ENCODE results near the gene SURF1.
"Not testable (repeated sequence)": the region's sequence is repeated elsewhere in the genome, so short reads cannot be mapped to it uniquely, and the experiment has no call there.

The SURF1 gene

DNA sequence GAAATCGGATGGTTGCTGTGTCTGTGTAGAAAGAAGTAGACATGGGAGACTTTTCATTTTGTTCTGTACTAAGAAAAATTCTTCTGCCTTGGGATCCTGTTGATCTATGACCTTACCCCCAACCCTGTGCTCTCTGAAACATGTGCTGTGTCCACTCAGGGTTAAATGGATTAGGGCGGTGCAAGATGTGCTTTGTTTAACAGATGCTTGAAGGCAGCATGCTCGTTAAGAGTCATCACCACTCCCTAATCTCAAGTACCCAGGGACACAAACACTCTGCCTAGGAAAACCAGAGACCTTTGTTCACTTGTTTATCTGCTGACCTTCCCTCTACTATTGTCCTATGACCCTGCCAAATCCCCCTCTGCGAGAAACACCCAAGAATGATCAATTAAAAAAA lies 35.2 kb upstream of the SURF1 start:
- not testable (repeated sequence) for H3K4me1 Mint-ChIP-seq, H3K27ac Mint-ChIP-seq
- peaks cover 31% of the 10 kb centered on the region for H3K27me3 Mint-ChIP-seq

DNA sequence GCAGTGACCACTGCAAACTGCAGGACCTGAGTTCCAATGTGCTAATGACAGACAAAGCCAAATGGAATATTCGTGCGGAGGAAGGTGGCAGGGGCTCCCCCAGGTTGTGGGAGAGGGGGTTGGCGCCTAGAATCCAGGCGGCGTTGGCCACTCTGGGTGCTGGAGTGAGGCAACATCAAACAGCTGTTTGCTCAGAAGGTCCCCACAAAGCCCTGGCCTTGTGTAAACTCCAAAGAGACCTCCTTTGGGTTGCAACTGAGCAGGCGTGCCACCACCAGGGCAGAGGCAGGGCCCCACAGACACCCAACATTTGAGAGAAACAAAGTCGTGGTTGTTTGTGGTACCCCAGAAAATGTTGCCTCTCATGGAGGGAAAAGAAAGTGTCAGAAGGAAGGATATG lies 34.4 kb upstream of the SURF1 start:
- Mint-ChIP-seq H3K27me3 (peaks cover 30% of the 10 kb centered on the region), H3K4me1 (no peaks in the 10 kb centered on the region), H3K9me3 (no peaks in the 10 kb centered on the region), H3K36me3 (no peaks in the 10 kb centered on the region), H3K4me3 (no peak overlapping the region), H3K27ac (no peak overlapping the region)
- DNase-seq = no peak
- CTCF ChIA-PET = no interaction called here

More for the DNA sequence above, 35.2 kb upstream of the SURF1 start:
- H3K36me3 Mint-ChIP-seq, H3K4me3 Mint-ChIP-seq, CTCF ChIA-PET, H3K9me3 Mint-ChIP-seq, DNase-seq: not testable (repeated sequence)

DNA sequence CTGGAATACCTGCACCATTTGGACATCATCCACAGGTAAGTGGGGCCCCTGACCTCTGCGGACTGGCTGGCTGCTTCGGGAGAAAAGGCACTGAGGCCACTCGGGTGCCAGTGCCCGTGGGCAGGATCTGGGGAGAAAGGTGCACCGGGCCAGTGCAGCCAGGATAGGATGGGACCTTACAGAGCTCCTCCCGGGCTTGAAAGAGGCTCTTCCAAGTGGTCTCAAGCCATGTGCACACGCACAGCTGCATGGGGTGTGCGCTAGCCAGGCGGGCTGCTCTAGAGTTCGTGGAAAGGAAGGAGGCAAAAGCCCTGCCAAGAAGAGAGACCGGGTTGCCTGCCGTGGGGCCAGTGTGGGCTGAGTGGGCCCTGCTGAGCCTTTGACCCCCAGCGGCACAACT lies 33.3 kb upstream of the SURF1 start:
- CTCF ChIA-PET = no interaction called here

DNA sequence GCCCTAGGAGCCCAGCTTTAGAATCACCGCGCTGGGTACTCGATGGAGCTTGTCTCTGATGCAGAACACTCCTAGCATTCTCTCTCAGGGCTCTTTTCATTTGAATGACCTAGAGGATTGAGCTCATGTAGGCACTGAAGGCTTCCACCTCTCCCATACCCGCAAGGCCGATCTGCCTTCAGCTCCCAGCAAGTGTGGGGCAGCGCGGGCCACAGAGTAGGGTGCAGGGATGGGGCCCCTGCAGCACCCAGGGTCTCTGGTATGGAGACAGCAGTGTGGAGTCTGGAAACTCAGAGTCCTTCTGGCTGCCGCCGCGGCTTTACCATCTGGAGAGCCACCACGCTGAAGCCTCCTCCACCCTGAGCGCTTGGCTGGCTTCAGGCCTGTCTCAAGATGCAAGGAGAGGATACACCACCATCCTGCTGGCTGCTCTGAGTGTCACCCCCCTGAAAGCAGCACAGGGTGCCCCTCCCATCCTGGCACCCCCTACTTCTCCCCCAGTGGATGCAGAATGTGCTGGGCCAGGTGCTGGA lies 32.8 kb upstream of the SURF1 start:
- no peak for DNase-seq
- Mint-ChIP-seq H3K9me3 (no peaks in the 10 kb centered on the region), H3K4me3 (no peak overlapping the region), H3K4me1 (no peaks in the 10 kb centered on the region), H3K27me3 (peaks cover 15% of the 10 kb centered on the region), H3K27ac (no peak overlapping the region), H3K36me3 (no peaks in the 10 kb centered on the region)
- CTCF ChIA-PET = no interaction called here

More for the DNA sequence above, 33.3 kb upstream of the SURF1 start:
- Mint-ChIP-seq H3K36me3 (no peaks in the 10 kb centered on the region), H3K27me3 (peaks cover 18% of the 10 kb centered on the region), H3K4me3 (no peak overlapping the region), H3K27ac (no peak overlapping the region), H3K9me3 (no peaks in the 10 kb centered on the region), H3K4me1 (no peaks in the 10 kb centered on the region)
- no peak for DNase-seq

DNA sequence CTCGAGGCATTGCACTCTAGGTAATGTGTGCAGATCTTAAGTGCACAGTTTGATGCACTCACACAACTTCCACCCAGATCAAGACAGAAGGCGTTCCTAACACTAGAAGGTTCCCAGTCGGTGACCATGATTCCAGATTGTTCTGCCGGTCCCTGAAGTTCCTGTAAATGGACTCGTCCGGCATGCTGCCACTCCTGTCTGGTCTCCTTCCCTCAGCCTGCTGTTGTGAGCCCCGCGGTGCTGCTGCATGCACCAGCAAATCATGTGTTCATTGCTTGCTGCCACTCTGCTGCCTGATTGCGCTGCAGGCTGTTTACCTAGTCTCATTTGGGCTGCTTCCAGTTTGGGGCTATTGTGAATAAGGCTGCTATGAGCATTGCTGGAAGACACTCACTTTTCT lies 31.4 kb upstream of the SURF1 start:
- Mint-ChIP-seq H3K27ac (no peak overlapping the region), H3K9me3 (no peaks in the 10 kb centered on the region), H3K4me3 (no peak overlapping the region), H3K4me1 (no peaks in the 10 kb centered on the region), H3K36me3 (no peaks in the 10 kb centered on the region), H3K27me3 (peaks cover 6% of the 10 kb centered on the region)
- no peak for DNase-seq
- CTCF ChIA-PET = interaction anchor here (1.2 kb wide), 1 partner anchor 10 kb away, joined by 4 read pairs; no protein-coding TSS in a partner anchor

DNA sequence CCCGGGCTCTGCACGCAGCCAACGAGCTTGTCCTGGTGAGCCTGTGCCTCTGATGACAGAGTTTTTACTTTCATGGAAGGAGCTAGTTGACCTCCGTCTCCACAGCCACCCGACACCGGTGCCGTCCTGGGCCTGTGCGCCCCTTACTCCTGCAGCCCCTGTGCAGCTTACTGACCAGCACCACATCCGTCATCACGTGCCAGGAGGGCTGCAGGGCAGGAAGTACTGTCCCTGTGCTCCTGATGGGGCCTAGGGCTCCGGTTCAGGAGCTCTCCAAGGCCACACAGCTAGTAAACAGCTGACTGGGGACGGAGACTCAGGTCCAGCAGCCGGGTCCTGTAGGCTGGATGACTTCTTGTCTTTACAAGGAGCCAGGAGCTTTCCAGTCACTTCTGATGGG lies 30.1 kb upstream of the SURF1 start:
- Mint-ChIP-seq H3K4me3 (no peak overlapping the region), H3K4me1 (no peaks in the 10 kb centered on the region), H3K9me3 (no peaks in the 10 kb centered on the region), H3K27ac (no peak overlapping the region), H3K36me3 (no peaks in the 10 kb centered on the region), H3K27me3 (peaks cover 6% of the 10 kb centered on the region)
- CTCF ChIA-PET = interaction anchor here (1.2 kb wide), 1 partner anchor 11 kb away, joined by 4 read pairs; no protein-coding TSS in a partner anchor
- DNase-seq = no peak

DNA sequence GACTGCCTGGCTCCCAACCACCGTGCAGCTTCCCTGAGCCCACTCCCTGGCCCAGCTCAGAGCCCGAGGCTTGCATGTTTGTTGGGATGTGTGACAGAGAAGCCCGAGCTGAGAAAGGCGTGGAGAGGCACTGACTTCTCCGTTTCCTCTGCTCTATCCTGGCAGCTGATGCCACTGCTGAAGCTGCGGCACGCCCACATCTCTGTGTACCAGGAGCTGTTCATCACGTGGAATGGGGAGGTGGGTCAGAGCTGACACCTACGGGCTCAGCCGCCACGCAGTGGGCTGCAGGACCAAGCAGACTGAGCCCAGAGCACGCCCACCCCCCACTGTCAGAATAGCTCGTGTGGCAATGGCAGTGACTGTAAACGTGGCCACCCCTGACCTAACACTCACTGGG lies 29.2 kb upstream of the SURF1 start:
- CTCF ChIA-PET = interaction anchor here (0.6 kb wide), 1 partner anchor 19 kb away, joined by 3 read pairs; no protein-coding TSS in a partner anchor
- Mint-ChIP-seq H3K9me3 (no peaks in the 10 kb centered on the region), H3K36me3 (no peaks in the 10 kb centered on the region), H3K27me3 (peaks cover 6% of the 10 kb centered on the region), H3K4me3 (no peak overlapping the region), H3K4me1 (no peaks in the 10 kb centered on the region), H3K27ac (no peak overlapping the region)
- no peak for DNase-seq

DNA sequence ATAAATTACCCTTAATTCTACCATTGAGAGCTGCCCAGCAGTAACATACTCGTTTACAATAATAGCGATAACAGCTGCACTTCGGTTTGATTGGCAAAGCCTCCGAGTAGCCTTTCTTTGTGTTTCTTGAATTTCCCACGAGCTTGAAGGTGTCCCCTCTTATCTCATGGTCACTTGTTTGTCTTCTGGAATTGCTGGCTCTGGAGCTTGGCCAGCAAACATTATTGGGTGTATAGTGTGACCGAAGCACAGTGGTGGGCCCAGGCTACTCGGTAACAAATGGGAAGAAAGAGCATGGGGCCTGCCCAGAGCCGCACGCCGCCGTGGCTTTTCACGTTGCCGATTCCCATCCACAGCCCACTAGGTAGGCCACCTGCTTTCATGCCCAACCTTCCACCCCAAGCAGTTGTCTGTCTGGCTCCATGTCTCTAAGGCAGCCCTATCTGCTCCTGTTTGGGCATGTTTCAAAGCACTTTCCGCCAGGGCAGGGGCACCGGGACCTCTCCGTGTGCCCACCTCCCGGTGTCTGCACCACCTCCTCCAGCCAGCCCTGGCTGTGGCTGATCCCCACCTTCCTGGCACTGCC lies 28.5 kb upstream of the SURF1 start:
- Mint-ChIP-seq H3K4me1 (no peaks in the 10 kb centered on the region), H3K36me3 (no peaks in the 10 kb centered on the region), H3K4me3 (no peak overlapping the region), H3K27ac (no peak overlapping the region), H3K9me3 (no peaks in the 10 kb centered on the region), H3K27me3 (peaks cover 6% of the 10 kb centered on the region)
- no peak for DNase-seq
- CTCF ChIA-PET = interaction anchor here (0.6 kb wide), 1 partner anchor 20 kb away, joined by 3 read pairs; no protein-coding TSS in a partner anchor

DNA sequence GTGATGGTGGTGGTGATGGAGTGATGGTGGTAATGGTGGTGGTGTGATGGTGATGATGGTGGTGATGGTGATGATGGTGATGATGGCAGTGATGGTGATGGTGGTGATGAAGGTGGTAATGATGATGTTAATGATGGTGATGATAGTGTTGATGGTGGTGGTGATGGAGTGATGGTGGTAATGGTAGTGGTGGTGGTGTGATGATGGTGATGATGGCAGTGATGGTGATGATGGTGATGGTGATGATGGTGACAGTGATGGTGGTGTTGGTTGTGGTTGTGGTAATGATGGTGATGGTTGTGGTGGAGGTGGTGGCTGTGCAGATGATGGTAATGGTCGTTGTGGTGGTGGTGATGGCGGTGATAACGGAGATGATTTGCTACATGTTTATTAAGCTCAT lies 27.2 kb upstream of the SURF1 start:
- Mint-ChIP-seq H3K4me3 (no peak overlapping the region), H3K4me1 (no peaks in the 10 kb centered on the region), H3K27me3 (peaks cover 1% of the 10 kb centered on the region), H3K27ac (no peak overlapping the region), H3K9me3 (no peaks in the 10 kb centered on the region), H3K36me3 (no peaks in the 10 kb centered on the region)
- CTCF ChIA-PET = no interaction called here
- DNase-seq = no peak

DNA sequence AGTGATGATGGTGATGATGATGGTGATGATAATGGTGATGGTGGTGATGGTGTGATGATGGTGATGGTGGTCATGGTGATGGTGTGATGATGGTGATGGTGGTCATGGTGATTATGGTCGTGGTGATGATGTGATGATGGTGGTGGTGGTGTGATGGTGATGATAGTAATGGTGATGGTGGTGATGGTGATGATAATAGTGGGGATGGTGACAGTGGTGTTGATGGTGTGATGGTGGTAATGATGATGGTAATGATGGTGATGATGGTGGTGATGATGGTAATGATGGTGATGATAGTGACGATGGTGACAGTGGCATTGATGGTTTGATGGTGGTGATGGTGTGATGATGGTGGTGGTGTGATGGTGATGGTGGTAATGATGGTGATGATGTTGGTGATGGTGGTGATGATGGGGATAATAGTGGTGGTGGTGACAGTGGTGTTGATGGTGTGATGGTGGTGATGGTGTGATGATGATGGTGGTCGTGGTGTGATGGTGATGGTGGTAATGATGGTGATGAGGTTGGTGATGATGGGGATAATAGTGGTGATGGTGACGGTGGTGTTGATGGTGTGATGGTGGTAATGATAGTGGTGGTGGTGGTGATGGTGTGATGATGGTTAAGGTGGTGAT lies 26.3 kb upstream of the SURF1 start:
- Mint-ChIP-seq H3K36me3 (no peaks in the 10 kb centered on the region), H3K9me3 (no peaks in the 10 kb centered on the region), H3K4me3 (no peak overlapping the region), H3K4me1 (no peaks in the 10 kb centered on the region), H3K27me3 (peaks cover 9% of the 10 kb centered on the region), H3K27ac (no peak overlapping the region)
- CTCF ChIA-PET = no interaction called here
- DNase-seq = no peak

DNA sequence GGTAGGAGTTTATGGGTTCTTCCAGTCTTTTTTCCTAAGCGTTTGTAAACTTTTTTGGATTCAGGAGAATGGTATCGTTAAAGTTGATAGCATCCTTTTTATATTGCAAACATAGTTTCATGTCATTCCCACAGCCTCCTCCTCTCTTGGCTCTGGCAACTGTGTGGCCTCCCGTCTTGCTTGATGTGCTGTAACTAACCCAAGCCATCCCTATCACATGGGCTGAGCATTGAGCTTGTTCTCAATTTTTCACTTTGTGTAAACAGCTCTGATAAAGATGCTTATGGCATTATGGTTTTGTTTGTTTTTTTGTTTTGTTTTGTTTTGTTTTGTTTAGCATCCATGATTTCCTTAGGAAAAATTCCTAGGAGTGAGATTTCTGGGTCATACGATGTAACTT lies 24.4 kb upstream of the SURF1 start:
- peaks cover 15% of the 10 kb centered on the region for H3K27me3 Mint-ChIP-seq
- H3K9me3 Mint-ChIP-seq = no peaks in the 10 kb centered on the region
- H3K4me1 Mint-ChIP-seq = peaks cover 6% of the 10 kb centered on the region
- CTCF ChIA-PET = no interaction called here
- H3K27ac Mint-ChIP-seq = no peak overlapping the region
- no peak overlapping the region for H3K4me3 Mint-ChIP-seq
- DNase-seq = no peak
- no peaks in the 10 kb centered on the region for H3K36me3 Mint-ChIP-seq

DNA sequence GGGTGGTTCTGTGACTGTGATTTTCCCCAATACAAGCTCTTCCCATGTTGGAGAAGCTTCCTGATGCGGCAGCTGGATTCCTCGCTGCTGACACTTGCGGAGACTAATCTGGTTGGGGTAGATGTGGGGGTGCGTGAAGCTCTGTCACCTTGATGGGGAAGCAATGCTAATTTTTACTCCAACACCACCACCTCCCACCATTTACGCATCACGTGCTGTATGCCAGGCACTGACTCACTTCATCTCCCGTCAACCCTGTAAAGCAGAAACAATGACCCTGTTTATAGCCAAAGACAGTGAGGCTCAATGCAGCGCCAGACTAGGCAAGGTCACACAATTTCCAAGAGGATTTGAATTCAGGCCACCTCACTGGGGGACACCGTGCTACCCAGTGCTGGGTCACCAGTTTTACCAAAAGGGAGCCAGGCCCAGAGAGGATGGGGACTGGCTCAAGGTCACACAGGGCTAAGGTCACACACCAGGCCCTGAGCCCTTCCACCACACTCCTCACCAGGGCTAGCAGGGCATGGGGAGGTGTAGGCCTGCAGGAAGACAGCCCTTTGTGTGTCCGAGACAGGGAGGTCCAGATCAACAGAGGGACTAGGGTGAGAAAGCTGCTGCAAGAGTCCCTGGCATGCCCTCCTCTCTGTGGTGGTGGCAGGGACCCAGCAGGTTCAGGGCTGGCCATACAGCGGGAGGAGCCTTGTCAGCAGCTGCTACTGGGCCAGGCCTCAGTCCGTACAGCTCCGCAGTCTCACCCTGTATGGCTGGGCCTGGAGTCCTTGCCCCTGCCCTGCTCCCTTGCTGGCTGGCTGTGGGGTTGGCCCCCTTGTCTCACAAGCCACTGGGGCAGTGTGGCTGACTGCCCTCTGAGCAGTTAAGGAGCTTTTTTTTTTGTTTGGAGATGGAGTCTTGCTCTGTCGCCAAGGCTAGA lies 23.1 kb upstream of the SURF1 start:
- Mint-ChIP-seq H3K9me3 (no peaks in the 10 kb centered on the region), H3K4me3 (no peak overlapping the region), H3K36me3 (peaks cover 7% of the 10 kb centered on the region), H3K4me1 (peaks cover 12% of the 10 kb centered on the region), H3K27me3 (peaks cover 15% of the 10 kb centered on the region), H3K27ac (no peak overlapping the region)
- no peak for DNase-seq
- CTCF ChIA-PET = interaction anchor here (1.2 kb wide), 1 partner anchor 22 kb away, joined by 5 read pairs; the partner anchor contains the start of genes SURF1 and SURF2

DNA sequence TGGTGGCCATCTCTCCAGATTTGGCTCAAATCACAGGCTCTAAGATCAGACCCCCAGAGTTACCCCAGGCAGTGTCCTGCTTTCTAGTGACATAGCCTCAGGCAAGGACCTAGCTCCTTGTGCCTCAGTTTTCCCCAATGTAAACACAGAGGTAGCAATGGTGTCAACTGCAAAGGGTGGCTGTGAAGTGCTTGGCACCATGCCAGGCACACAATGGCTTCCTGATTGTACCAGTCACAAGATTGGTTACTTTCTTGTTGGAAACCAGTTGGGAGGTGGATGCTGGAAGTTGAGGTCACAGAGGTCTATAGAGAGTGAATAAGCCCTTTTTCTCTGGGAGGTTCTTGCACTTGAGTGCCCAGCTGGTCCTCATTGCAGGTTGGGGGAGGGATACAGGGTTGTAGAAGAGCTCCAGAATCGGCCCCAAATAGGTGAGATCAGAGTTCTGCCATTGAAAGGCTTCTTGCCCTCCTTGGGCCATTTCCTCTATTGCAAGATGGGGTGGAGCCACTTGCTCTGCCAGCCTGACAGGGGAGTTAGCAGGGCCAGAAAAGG lies 22.2 kb upstream of the SURF1 start:
- CTCF ChIA-PET = interaction anchor here (1.2 kb wide), 1 partner anchor 22 kb away, joined by 5 read pairs; the partner anchor contains the start of genes SURF1 and SURF2
- no peak overlapping the region for H3K4me3 Mint-ChIP-seq
- peaks cover 7% of the 10 kb centered on the region for H3K36me3 Mint-ChIP-seq

DNA sequence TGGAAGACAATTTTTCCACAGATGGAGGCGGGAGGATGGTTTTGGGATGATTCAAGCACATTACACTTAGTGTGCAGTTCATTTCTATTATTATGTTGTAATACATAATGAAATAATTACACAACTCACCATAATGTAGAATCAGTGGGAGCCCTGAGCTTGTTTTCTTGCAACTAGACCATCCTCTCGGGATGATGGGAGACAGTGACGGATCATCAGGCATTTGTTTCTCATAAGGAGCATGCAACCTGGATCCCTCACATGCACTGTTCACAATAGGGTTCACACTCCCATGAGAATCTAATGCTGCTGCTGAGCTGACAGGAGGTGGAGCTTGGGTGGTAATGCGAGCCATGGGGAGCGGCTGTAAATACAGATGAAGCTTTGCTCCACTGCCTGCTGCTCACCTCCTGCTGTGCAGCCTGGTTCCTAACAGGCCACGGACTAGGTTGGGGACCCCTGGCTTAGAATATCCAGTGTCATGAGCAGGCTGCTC lies 21.5 kb upstream of the SURF1 start:
- Mint-ChIP-seq H3K9me3 (no peaks in the 10 kb centered on the region), H3K27ac (no peak overlapping the region), H3K36me3 (peaks cover 11% of the 10 kb centered on the region), H3K27me3 (peaks cover 15% of the 10 kb centered on the region), H3K4me1 (peaks cover 25% of the 10 kb centered on the region), H3K4me3 (no peak overlapping the region)
- DNase-seq = no peak
- CTCF ChIA-PET = interaction anchor here (1.3 kb wide), 1 partner anchor 191 kb away, joined by 5 read pairs; no protein-coding TSS in a partner anchor

More for the DNA sequence above, 22.2 kb upstream of the SURF1 start:
- H3K9me3 Mint-ChIP-seq = no peaks in the 10 kb centered on the region
- peaks cover 15% of the 10 kb centered on the region for H3K27me3 Mint-ChIP-seq
- no peak for DNase-seq
- no peak overlapping the region for H3K27ac Mint-ChIP-seq
- H3K4me1 Mint-ChIP-seq = peaks cover 17% of the 10 kb centered on the region
